GM19397 (cell line): Measurements from ENCODE around the gene AUH.

Source experiments
- ATAC-seq: cut with Tn5 transposase; IDR thresholded peaks from one replicate; pipeline ENCODE4 v1.9.1; 2021; ENCODE audit warnings: mild to moderate bottlenecking, moderate library complexity; ENCODE audit not compliant: unreplicated experiment

Gene AUH

DNA sequence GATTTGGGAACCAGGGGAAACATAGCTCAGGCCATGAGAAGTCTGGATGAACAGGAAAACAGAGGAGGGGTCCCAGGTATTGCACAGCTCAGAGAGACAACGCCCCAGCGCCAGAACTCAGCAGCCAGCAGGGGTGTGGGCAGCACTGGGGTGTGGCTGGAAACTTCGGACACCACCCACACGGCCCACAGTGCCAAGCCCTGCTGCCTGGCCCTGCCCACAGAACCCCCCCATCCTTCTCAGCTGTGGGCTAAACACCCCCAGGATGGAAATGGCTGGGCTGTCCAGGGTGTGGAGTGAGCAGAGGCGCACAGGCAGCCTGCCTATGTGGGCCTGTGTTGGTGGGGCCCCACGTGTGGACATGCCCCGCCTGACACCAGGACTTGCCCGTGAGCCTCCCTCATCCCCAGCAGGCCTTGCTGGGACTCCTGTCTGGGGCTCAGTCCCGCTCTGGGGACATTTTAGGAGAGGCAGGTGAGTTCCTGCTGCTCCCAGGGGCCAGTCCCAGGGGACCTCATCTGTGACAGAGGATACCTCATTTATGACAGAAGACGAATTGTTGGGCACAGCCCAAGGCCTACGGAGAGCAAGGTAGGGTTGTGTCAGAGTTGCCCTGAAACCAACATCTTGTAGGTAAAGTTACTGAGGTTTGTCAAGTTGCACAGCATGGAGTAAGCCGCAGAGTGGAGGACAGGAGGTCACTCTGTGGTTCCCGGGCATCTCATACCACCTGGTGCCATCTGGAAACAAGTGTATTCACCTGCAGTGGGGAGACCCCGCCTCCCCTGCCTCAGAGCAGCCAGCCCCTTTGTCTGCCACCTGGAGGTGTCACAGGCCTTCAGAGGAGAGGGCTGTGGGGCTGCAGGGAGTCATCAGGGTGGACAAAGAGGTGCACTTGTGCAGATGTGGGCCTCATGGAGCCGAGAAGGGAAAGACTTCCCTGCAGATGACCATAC, 183.2 kb downstream of the AUH start:
- no peak for ATAC-seq

DNA sequence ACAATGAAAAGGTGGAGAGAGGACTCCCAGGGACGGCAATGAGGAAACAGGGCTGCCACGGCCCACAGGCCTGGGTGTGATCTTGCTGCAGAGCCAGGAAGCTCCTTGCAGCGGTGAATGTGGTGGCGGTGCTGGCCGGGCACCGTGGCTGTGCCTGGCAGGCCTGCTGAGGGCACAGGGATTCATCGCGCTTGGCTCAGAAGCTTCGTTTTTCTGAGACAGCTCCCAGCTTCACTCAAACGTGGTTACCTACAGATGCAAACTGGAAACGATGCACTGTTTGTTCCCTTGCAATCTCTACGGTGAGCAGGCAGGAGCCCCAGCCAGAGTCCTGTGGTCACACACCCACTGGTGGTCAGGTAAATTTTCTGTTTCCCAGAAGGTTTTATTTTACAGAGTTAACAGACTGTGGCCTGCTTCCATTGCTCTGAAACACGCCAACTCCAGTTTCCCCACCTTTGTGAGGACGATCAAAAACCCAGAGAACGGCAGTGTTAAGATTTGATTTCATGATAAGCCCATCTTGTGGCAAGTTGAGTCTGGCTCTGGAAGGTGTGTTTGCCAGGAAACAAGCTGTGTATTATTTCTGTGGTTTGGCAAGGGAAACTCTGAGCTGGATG, 183.9 kb downstream of the AUH start:
- no peak for ATAC-seq

DNA sequence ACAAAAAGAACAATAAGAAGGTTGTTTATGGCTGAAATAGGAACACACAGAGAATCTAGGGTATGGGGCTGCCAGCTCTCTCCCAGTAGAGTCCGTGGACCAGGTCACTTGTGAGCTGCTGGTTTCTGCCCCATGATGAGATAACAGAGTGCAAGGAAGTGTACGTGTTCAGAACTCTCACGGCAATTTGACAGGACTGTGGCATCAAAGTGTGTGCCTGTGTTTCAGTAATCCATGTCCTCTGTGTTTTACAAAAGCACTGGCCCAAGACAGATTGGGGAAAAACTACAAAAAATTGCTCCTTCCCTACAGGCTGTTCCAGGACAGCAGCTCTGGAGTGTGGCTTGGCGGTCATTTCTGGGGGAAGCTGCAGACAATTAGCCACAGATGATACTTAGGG, 184.6 kb downstream of the AUH start:
- no peak for ATAC-seq

DNA sequence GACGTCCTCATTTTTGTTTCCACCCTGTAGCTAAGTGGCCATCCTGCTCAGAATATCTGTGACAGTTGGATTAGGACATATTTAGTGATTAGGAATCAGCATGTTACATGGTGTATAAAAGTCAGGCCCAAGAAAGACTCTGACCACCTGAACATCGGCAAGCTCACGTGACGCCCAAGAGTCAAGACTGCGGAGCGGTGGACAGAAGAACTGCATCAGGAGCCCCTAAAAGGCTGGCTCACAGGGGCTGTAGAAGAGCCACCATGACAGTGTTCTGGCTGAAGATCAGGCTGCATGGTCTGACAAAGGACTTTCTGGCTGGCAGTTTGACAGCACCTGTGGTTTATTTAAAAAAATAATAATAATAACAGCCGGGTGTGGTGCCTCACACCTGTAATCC, 185.3 kb downstream of the AUH start:
- no peak for ATAC-seq

DNA sequence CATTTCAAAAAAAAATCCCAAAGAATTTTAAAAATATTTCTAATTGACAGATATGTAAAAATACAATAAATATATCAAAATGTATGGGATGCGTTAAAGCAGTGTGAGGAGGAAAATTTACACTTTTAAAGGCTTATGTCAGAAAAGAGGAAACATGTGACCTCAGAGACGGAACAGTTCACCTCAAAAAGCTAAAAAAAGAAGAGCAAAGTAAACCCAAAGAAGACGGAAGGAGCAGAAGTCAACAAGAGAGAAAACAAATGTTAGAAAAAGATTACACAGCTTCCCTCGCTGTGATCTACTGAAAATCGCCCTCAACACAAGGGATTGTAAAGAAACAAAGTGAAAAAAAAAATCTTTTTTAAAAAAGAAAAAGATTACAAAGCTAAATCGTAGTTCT, 186.9 kb downstream of the AUH start:
- no peak for ATAC-seq

DNA sequence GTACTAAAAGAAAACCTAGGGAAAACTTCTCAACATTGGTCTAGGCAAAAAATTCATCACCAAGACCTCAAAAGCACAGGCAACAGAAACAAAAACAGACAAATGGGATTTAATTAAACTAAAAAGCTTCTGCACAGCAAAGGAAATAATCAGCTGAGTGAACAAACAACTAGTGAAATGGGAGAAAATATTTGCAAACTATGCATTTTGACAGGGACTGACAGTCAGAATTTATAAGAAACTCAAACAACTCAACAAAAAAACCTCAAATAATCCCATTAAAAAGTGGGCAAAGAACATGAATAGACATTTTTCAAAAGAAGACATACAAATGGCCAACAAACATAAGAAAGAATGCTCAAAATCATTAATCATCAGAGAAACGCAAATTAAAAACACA, 189.4 kb downstream of the AUH start:
- no peak for ATAC-seq

DNA sequence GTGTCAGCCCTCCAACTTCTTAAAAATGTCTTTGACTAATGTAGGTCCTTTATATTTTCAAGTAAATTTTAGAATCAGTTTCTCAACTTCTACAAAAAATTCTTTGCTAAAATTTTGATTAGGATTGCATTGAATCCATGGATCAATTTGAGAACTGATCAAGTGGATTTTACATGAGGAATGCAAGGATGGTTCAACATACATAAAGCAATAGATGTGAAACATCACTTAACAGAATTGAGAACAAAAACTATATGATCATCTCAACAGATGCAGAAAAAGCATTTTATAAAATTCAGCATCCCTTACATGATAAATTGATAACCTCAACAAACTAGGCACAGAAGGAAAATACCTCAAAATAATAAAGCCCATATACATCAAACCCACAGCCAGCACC, 190.8 kb downstream of the AUH start:
- no peak for ATAC-seq

DNA sequence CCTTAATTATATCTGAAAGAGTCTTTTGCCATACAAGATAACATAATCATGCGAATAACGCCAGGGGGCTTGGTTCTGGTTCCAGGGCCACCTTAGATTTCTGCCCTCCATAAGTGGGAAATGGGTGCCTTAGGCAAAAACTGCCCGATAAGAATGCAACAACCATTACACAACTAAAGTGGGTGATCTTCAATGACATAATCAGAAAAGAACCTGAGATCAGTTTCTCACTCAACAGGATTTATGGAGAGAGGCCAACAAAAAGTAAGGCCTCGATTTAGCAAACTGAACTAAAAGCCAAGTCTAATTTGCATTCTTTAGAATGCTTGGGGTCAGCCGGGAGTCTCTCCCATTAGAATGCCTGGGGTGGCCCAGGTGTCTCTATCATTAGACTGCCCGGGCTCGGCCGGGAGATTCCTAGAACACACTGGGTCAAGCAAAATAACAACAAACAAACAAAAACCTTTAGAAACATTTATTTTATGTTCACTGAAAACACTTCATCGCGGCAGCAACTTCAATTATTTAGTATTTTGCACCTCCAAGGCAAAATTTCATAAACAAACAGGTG, 194.8 kb downstream of the AUH start:
- ATAC-seq = no peak

DNA sequence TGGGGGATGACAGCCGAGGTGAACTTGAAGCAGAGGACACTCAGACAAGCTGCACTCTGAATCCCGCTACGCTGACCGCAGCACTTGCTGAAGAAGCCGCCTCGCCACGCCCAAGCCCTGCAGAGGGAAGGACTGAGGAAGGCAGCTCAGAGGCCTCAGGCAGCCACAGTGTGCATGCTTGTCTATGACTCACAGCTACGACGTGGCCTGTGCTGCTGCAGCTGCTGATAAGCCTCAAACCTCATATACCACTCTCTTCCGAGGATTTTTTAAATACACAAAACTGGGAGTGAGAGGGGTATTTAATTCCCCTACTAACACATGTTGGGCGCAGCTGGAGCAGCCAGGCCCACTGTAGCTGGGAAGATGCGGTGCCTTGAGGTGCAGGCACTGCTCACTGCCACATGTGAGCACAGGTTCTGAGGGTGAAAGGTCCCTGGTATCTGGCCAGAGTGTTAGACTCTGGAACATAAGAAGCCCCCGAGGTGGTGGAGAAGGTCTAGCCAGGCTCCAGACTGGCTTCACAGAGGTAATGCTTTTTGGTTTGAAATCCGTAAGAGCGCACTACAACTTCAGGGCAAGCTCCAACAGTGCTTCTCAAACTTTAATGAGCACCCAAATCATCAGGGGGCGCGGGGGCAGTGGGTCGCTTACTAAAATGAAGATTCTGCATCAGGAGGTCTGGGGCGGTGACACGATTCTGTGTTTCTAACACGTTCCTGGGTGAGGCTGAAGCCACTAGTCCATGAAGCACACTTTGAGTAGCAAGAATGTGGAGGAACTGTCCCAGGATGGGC, 196.8 kb downstream of the AUH start:
- no peak for ATAC-seq
